NCI-H2171 (cell line): ENCODE data around the gene KLHDC7B.
"Not testable (repeated sequence)": the region's sequence is repeated elsewhere in the genome, so short reads cannot be mapped to it uniquely, and the experiment has no call there.

Experiments used
- DNase-seq: peaks from one replicate; lab custom pipeline; 2025; lab: John Stamatoyannopoulos, UW

Gene KLHDC7B

GRCh38 chr22:50517495-50518260, 28.0 kb upstream of the KLHDC7B start:
- no peak for DNase-seq

DNA sequence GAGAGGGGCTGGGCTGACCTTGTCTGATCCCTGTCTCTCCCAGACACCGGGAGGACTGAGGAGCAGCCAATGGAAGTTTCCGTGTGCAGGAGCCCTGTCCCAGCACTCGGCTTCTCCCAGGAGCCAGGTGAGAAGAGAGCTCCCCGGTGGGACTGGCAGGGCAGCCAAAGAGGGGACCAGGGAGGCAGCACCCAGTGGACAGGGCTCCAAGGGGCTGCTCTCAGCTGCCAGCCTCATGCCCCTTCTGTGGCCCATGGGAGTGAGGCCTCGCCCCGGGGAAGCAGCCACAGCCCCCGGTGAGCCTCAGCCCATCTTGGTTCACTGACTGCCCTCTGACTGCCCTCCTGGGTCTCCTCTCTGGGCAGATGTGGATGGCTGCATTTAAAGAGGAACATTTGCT, 27.1 kb upstream of the KLHDC7B start:
- no peak for DNase-seq

GRCh38 chr22:50519151-50519550, 26.5 kb upstream of the KLHDC7B start:
- no peak for DNase-seq

- DNase-seq: not testable (repeated sequence)
Observed at GRCh38 chr22:50520184-50520583, 25.5 kb upstream of the KLHDC7B start.

DNA sequence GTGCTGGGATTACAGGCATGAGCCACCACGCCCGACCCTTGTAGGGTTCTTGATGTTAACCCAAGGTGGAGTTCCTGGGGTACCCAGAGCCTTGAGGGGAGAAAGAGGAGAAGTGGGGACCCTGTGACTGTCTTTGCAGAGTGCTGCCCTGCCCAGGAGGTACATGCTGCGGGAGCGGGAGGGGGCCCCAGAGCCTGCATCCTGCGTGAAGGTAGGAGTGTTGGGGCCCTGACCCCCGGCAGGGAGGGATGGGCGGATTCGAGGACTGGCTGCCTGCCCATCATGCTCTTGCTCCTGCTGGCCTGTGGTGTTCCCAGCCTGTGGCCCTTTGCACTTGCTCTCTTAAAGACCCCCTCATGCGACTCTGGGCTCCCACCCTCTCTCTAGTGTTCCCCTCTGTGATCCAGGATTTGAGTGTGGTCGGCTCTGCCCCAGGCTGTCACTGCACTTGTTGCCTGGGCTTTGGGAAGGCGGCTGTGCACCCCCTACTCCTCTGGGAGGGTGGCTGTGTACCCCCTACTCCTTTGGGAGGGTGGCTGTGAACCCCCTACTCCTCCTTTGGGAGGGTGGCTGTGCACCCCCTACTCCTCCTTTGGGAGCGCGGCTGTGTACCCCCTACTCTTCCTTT, 24.8 kb upstream of the KLHDC7B start:
- no peak for DNase-seq

GRCh38 chr22:50521710-50522109, 24.0 kb upstream of the KLHDC7B start:
- no peak for DNase-seq

DNA sequence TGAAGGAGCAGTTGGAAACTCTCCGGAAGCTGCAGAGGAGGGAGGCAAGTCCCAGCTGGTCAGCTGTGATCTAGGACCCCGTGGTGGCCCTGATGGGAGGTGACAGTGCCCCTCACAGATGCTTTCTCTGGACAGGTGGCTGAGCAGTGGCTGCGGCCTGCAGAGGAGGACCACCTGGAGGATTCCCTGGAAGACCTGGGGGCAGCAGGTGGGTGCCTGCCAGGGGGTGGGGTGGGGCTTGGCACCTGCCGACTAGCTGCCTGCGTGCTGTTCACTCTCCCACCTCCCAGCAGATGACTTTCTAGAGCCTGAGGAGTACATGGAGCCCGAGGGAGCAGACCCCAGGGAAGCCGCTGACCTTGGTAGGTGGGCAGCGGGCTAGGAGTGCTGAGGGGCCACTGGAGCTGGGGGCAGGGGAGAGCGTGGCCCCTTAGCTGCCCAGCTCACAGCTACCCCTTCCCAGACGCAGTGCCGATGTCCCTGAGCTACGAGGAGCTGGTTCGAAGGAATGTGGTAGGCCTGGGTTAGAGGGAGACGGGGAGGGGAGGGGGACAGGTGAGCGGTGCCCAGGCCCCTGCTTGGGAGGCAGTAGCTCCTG, 23.4 kb upstream of the KLHDC7B start:
- no peak for DNase-seq

GRCh38 chr22:50522806-50523438, 22.8 kb upstream of the KLHDC7B start:
- DNase-seq: no peak

- no peak for DNase-seq
Observed at GRCh38 chr22:50523458-50523805, 22.3 kb upstream of the KLHDC7B start.

DNA sequence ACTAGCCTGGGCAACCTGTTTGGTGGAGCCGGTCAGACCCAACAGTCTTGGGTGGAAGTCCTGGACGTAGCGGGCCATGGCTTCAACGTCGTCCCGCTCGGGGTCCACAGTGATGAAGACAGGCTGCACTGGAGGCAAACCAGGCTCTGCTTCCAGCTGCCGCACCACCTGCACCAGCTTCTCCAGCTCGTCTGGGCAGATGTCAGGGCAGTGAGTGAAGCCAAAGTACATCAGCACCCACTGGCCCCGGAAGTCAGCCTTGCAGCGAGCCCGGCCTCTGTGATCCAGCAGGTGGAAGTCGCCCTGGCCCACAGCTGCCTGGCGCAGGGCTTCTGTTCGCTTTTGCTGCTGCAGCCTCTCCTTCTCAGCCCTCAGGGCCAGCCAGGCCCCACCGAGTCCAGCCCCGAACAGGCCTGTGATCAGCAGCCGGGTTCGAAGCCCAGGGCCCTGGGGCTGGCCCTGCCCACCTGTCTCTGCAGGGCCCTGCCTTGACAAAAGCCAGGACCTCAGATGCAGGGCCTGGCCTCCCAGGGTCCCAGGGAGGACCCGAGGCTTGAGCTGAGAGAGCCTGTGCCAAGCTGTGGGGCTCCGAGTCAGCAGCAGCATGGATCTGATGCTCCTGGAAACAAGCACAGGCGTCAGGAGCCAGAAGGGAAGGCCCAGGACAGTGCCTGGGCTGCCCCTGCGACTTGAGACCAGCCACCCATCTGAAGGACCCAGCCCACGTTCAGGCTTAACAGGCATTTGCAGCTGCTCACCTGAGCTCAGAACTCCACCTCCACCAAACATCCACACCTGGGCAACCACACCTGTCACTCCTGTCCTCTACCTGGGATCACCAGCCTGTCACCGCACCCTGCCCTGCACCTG, 21.7 kb upstream of the KLHDC7B start:
- DNase-seq: no peak

GRCh38 chr22:50524676-50525103, 21.0 kb upstream of the KLHDC7B start:
- DNase-seq: no peak

- DNase-seq: peak; percentile 97
Observed at GRCh38 chr22:50525104-50525857, 20.4 kb upstream of the KLHDC7B start, which contains the start of gene SCO2. TSS of gene SCO2 (minus strand) at chr22:50525598. CDS start at chr22:50524411, 1,187 bp downstream.

DNA sequence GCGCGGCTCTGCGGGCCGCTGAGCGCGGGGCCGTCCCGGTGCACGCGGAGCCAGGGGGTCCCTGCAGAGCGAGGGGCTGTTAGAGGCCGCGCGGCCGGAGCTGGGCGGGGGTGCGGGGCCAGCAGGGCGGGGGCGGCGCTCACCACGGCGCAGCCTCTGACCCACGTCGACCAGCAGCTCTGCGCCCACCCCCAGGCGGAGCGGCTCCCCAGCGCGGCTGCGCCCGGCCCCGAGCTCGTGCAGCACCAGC, 19.9 kb upstream of the KLHDC7B start:
- DNase-seq: no peak

- peak; percentile 88 for DNase-seq
Observed at GRCh38 chr22:50526108-50526833, 19.4 kb upstream of the KLHDC7B start.

DNA sequence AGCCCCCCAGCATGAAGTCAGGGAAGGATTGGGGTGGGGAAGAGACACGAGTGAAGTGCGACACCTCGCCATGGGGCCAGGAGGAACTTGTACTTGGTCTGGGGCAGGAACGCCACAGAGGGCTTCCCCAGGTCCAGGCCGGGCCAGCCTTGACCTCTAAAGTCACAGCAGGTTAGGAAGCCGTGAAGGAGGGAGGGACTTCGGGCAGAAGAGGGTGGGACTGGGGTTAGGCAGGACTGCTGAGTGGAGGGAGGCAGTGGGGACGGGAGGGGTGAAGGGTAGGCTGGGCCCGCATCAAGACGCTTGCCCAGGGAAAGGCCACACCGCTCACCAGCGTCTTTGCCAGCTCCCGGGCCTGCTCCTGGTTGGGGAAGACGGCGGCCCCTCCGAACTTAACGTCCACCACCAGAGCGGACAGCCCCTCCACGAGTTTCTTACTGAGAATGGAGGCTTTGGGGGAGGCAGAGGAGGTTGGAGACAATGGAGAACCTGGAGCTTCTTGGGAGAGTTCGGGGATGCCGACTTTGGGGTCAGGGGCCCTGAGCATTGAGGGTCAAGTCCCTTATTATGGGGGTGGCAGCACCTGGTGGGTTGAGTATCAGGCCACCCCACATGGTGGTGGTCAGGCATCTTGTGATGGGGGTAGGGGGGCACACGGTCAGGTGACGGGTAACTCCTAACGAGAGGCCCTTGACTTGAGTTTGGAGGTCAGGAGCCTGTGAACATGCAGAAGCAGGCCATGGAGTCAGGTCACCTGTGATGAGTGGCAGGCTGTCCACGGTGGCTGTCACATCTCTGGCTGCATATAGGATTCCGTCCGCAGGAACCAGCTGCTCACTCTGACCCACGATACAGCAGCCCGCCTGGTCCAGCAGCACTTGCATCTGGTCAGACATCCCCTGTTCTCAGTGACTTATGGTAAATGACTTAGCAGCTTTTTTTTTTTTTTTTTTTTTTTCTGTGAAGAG, 18.6 kb upstream of the KLHDC7B start:
- no peak for DNase-seq

GRCh38 chr22:50527921-50528681, 17.6 kb upstream of the KLHDC7B start:
- DNase-seq: no peak

DNA sequence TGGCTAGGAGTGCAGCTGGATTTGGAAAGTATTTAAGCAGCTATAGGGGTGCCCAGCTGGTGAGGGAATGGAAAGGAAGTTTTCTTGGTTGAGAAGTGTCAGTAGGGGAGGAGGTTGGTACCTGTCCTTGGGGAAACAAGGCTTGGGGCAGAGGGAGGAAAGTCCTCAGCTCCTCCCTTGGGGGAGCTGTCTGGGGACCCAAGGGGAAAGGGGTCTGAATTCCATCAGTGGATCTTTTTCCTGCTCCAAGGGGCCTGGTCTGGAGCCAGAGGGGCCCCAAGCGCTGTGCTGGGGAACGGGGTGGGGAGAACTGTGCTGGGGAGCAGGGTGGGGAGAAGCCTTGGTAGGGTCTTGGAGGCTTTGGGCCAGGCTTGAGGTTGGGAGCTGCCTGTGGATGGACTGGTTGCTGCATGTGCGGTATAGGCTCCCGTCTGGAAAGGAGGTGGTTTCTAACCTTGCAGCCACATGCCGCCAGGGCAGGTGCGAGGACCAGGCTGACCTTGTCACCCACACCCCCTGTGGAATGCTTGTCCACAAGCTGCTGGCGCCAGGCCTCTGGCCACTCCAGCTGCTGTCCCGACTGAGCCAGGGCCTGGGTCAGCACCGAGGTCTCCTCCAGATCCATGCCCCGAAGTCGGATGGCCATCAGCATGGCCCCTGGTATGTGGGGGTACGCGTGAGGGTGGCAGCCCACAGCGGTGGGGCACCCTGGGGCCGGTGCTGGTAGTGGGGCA, 16.9 kb upstream of the KLHDC7B start:
- no peak for DNase-seq

GRCh38 chr22:50529416-50529896, 16.2 kb upstream of the KLHDC7B start:
- no peak for DNase-seq
